Iris pigment epithelial cell (primary cell): Measurements from ENCODE around the gene SOX13.

Source experiments
- DNase-seq: peaks from one replicate; pipeline ENCODE4 v3.0.0-alpha.2; 2011; ENCODE audit warnings: low read depth

The SOX13 gene

DNA sequence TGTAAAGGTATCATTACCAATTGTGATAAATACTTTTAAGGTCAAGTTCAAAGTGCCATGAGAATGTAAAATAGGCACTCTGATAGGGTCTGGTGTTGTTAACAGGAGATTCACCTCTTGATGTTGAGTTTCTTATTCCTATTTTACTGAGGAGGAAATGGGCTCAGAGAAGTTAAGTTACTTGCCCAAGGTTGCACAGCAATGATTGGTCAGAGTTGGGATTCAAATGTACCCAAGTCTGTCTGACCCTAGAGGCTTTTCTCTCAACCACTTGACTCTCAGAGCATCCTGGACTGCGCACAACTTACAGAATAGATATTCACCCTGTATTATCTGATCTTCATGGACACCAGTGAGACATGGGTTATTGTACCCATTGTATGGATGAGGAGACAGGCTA lies 33.9 kb downstream of the SOX13 start:
- DNase-seq: no peak

- no peak for DNase-seq
Measured at GRCh38 chr1:204107892-204108291, 35.0 kb downstream of the SOX13 start.

- no peak for DNase-seq
Measured at GRCh38 chr1:204108312-204109141, 35.6 kb downstream of the SOX13 start.

GRCh38 chr1:204110894-204111633 lies 38.1 kb downstream of the SOX13 start:
- no peak for DNase-seq

DNA sequence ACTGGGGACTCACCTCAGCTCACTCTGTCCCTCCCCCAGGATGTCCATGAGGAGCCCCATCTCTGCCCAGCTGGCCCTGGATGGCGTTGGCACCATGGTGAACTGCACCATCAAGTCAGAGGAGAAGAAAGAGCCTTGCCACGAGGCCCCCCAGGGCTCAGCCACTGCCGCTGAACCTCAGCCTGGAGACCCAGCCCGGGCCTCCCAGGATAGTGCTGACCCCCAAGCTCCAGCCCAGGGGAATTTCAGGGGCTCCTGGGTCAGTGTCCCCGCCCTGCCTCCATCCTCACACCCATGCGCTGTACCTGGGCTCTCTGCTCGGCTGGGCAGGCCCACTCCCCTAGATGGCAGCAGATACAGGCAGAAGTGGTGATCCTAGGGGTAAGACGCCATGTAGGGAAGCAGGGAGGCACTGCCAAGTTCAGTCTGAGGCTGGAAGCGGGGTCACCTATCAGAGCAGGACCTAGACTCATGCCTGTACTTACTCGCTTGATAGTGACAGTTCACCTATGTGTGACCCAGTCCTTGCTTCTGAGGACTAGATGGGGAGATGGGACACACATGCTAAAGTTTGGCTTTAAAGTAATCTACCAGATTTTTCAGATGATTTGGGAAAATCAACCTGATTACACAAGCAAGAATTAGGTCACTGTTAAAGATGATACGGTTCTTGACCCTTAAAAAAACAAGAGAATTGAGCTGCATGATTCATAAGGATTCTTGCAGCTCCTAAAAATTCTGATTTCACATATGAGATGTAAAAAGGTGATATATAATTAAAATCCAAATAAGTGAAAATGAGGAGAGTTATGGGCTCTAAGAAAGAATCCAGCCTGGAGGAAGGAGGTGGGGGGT lies 40.2 kb downstream of the SOX13 start:
- peak; percentile 51 for DNase-seq

- DNase-seq: peak; percentile 59
Measured at GRCh38 chr1:204113896-204114295, 41.0 kb downstream of the SOX13 start.

DNA sequence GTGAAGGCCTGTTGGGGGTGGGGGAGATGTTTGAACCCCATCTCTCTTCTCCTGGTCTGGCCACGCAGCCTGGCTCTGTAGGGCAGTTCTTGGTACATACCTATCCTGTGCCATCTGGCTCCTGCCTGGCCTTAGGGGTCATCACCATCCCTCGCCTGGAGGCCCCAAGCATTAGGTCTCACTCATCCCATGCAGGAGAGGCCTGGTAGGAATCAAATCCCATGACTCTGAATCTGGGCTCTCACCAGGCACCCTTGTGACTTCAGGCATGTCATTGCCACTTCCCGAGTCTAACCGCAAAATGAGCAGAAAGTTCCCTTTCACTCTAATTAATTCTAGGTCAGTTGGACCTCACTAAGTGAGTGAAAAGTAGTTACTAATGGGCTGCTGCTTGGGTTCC lies 41.7 kb downstream of the SOX13 start:
- no peak for DNase-seq

- no peak for DNase-seq
Measured at GRCh38 chr1:204115116-204115515, 42.2 kb downstream of the SOX13 start.

- DNase-seq: no peak
Measured at GRCh38 chr1:204116539-204116938, 43.6 kb downstream of the SOX13 start.

DNA sequence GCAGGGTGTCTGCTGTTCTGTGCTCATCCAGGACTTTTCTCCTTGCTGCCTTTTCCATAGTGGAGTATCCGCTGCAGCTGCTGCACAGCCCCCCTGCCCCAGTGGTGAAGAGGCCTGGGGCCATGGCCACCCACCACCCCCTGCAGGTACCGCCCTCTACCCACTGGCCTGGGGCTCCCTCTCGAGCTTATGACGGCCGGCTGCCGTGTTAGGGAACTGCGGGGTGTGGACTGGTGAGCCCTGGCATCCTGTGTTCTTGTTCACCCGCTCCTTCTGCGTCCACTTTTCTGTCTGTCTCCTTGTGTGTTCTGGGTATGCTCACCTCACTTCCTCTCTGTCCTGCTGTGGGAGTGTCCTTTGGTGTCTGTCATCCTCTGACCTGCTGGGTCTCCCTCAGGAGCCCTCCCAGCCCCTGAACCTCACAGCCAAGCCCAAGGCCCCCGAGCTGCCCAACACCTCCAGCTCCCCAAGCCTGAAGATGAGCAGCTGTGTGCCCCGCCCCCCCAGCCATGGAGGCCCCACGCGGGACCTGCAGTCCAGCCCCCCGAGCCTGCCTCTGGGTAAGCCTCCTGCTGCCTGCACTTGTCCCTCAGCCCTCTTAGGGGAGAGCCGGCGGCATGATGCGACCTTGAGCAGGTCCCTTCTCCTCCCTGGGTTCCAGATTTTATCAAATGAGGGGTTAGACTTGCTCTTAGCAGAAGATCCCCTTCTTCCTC lies 49.1 kb downstream of the SOX13 start:
- DNase-seq: no peak

- DNase-seq: peak; percentile 34
Measured at GRCh38 chr1:204123376-204123775, 50.5 kb downstream of the SOX13 start.

DNA sequence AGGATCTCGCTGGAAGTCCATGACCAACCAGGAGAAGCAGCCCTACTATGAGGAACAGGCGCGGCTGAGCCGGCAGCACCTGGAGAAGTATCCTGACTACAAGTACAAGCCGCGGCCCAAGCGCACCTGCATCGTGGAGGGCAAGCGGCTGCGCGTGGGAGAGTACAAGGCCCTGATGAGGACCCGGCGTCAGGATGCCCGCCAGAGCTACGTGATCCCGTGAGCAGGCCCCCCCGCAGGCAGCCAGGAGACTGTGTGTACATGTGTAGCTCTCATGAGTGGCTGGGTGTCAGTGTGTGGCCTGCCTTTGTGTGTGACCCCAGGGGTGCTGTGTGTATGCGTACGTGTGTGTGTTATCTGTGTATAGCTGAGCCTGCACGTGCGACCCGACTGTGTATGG lies 51.7 kb downstream of the SOX13 start:
- no peak for DNase-seq

DNA sequence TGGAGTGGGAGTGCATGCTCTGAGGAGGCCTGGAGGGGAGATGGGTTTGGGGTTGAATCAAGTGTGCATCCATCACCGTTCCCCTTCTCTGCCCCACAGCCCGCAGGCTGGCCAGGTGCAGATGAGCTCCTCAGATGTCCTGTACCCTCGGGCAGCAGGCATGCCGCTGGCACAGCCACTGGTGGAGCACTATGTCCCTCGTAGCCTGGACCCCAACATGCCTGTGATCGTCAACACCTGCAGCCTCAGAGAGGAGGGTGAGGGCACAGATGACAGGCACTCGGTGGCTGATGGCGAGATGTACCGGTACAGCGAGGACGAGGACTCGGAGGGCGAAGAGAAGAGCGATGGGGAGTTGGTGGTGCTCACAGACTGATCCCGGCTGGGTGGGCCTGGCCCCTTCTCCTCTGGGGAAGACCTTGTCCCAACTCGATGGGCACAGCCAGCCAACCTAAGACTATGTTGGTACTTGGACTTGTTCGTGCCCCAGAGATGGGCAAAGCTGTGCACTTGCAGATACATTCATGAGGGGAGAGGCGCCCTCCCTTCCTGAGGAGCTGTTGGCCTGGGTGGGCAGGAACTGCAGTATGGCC lies 52.9 kb downstream of the SOX13 start:
- no peak for DNase-seq

GRCh38 chr1:204126386-204126785 lies 53.5 kb downstream of the SOX13 start:
- DNase-seq: no peak

GRCh38 chr1:204126956-204127355 lies 54.0 kb downstream of the SOX13 start:
- DNase-seq: no peak

DNA sequence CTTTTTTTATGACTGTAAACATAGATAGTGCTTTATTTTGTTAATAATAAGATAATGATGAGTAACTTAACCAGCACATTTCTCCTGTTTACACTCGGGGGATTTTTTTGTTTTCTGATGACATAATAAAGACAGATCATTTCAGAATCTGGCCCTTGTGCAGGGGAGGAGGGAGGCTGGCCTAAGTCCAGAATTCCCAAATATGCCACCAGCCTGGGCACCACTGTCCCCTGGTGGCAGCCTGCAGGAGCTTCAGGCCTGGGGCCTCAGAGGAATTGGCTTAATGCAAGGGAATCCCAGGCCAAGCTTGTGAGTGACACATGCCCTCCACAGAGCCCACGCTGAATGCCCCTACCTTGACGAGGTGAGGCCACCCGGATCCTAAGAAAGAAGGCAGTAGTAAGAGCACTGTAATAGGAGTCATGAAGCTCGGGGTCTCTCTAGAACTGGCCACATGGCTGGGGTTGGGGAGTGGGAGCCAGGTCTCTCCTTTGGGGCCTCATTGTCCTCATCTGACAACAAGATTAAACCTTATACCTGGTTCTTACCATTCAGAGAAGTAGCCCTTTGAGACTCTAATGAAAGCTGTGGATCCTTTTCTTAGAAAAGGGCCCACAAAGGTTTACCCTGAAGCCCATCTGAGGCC lies 54.8 kb downstream of the SOX13 start:
- peak; percentile 81 for DNase-seq

DNA sequence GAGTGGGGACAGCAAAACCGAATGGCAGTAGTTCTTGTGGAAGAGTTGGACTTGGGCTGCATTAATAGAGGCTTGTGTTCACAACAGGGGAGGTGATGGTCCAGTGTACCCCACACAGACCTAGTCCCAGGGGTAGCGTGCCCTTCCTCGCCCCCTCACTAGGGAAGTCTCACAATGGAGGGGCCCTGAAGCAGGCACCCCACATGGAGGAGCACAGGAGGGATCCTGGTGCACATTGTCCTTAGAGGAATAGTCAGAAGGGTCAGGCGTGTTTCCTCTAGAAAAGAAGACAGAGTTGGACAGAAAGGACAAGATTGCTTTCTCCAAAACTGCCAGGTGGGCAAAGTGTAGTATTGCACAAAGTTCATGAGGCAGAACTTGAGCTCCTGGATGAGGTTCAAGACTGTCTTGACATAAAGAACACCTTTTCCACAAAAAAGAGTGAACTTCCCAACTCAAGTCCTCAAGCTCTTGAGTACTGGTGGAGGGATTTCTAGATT lies 55.6 kb downstream of the SOX13 start:
- no peak for DNase-seq

- DNase-seq: peak; percentile 66
Measured at GRCh38 chr1:204128964-204129896, 56.3 kb downstream of the SOX13 start.

DNA sequence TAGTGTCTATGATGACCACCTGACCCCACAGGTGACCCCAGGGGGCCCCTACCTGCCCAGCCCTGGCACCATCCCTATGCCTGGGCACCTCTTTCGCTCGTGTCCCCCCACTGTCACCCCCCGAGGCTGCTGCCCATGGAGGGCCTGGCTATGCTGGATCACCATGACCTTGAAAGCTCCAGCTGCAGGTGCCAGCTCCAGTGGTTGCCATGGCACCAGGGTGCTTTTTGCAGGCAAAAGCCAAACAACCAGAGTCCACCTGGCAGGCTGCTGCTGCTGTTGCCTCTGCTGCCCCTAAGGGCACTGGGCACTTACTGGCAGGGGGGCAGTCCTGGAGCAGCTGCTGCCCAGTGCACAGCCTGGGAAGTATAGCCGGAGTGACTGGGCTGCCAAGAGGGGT lies 57.3 kb downstream of the SOX13 start:
- DNase-seq: no peak
